GM12892 (cell line): Measurements from ENCODE around the gene ARHGAP10.

Experiments used
- POLR2A ChIP-seq: IDR thresholded peaks from 2 replicates; pipeline ENCODE4 v1.6.1; 2011; ENCODE audit warnings: low read depth, low read length, control low read depth
- POLR2AphosphoS5 ChIP-seq: IDR thresholded peaks from 2 replicates; pipeline ENCODE4 v1.6.1; 2011; ENCODE audit warnings: low read depth, low read length, control low read depth
- TAF1 ChIP-seq: IDR thresholded peaks from 2 replicates; pipeline ENCODE4 v1.6.1; 2011; ENCODE audit warnings: low read depth, mild to moderate bottlenecking, control low read depth, low read length, borderline replicate concordance

DNA sequence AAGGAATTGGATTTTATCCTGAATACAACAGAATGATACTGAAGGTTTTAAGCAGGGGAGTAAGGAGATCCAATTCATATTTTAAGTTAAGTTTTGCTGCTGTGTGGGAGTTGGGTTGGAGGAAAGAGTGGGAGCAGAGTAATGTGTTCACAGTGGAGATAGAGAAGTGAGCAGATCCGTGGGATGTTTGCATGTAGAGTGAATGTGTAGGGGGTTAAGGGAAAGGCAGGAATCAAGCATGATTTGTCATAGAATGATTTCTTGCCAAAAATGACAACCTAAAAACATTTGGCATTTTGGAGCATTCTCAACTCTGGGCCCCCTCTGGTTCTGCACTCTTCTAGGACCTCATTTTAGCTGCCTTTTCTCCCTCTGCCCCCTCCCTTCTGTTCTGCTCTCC, 76.6 kb downstream of the ARHGAP10 start:
- TF ChIP-seq POLR2A = no peak
- TF ChIP-seq POLR2AphosphoS5 = no peak
- no peak for TF ChIP-seq TAF1
